ENCODE results near the gene CACNB3. TPM values are rescaled to one million over a fixed set of nuclear protein-coding genes. Genes with fewer than 3 reads are reported as not detected.
"Not testable (repeated sequence)": the region's sequence is repeated elsewhere in the genome, so short reads cannot be mapped to it uniquely, and the experiment has no call there.

The CACNB3 gene
- polyA plus RNA-seq, 3 donors: 0.84 to 6.3 (median 1.5) TPM

DNA sequence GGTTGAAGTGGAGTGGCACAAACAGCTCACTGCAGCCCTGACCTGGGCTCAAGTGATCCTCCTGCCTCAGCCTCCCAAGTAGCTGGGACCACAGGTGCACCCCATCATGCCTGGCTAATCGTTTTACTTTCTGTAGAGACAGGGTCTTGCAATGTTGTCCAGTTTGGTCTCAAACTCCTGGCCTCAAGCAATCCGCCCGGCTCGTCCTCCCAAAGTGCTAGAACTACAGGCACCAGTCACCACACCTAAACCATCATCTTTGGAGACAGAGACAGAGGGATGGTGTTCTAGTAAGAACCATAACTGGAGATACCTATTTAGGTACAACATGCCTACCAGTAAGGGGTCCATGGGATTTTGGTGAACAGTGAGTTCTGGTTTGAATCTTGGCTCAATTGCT lies 36.2 kb downstream of the CACNB3 start:
- H3K4me3 ChIP-seq (replicated peaks in 1 of 3; ENCODE audit: low read depth in 2 of 3, low read length in 3 of 3): no peak overlapping the region
- H3K4me2 ChIP-seq (replicated peaks; ENCODE audit: extremely low read depth, low read length, poor library complexity, severe bottlenecking): no peak overlapping the region
- peaks cover 26% of the 10 kb centered on the region for H3K79me2 ChIP-seq (ENCODE audit: insufficient read depth, low read length)
- intact Hi-C loops (cut with micrococcal nuclease): loop anchor here (2.0 to 10.0 kb wide), 3 partner anchors 36 to 130 kb away; partner anchors contain the start of genes WNT1 (in 1 of the 2) and WNT10B (in 1 of the 2)
- no peaks in the 10 kb centered on the region for H3K9me3 ChIP-seq (replicated peaks in 1 of 2; ENCODE audit: control insufficient read depth in 1 of 2, insufficient read depth in 1 of 2, low read length in 2 of 2)
- no peaks in the 10 kb centered on the region for H3K36me3 Mint-ChIP-seq
- H3K4me1 ChIP-seq (ENCODE audit: control insufficient read depth in 1 of 2, insufficient read depth in 2 of 2, low read length in 2 of 2): peaks cover 17 to 27% of the 10 kb centered on the region in 2 donors
- peaks cover 3 to 6% (median 4%) of the 10 kb centered on the region in 3 donors for H3K27me3 Mint-ChIP-seq (ENCODE audit: low read depth in 3 of 3)
- H3K36me3 ChIP-seq (replicated peaks in 1 of 2; ENCODE audit: control insufficient read depth in 1 of 2, insufficient read depth in 2 of 2, low read length in 2 of 2): peaks cover 0 to 1% of the 10 kb centered on the region in 2 donors
- peaks cover 8% of the 10 kb centered on the region for H4K20me1 ChIP-seq (ENCODE audit: insufficient read depth, low read length)
- TF ChIP-seq, protein P1, sequence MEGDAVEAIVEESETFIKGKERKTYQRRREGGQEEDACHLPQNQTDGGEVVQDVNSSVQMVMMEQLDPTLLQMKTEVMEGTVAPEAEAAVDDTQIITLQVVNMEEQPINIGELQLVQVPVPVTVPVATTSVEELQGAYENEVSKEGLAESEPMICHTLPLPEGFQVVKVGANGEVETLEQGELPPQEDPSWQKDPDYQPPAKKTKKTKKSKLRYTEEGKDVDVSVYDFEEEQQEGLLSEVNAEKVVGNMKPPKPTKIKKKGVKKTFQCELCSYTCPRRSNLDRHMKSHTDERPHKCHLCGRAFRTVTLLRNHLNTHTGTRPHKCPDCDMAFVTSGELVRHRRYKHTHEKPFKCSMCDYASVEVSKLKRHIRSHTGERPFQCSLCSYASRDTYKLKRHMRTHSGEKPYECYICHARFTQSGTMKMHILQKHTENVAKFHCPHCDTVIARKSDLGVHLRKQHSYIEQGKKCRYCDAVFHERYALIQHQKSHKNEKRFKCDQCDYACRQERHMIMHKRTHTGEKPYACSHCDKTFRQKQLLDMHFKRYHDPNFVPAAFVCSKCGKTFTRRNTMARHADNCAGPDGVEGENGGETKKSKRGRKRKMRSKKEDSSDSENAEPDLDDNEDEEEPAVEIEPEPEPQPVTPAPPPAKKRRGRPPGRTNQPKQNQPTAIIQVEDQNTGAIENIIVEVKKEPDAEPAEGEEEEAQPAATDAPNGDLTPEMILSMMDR (IDR thresholded peaks at IDR 0.05): no peak
- H3K27ac Mint-ChIP-seq: no peak overlapping the region
- DNase-seq: no peak
- H3K9me3 Mint-ChIP-seq: no peaks in the 10 kb centered on the region
- no peaks in the 10 kb centered on the region for H3K27me3 ChIP-seq (ENCODE audit: control insufficient read depth in 2 of 2, insufficient read depth in 2 of 2, low read length in 2 of 2)
- peaks cover 23% of the 10 kb centered on the region for H3K4me1 Mint-ChIP-seq
- H3K27ac ChIP-seq (ENCODE audit: low read depth in 1 of 2, low read length in 2 of 2): no peak overlapping the region
- H3K4me3 Mint-ChIP-seq: peak overlapping the region in 1 of 2 donors; percentile 35
- H2AFZ ChIP-seq (ENCODE audit: insufficient read depth, low read depth, low read length, poor library complexity, severe bottlenecking): no peak overlapping the region
- H3K9ac ChIP-seq (ENCODE audit: insufficient read depth, low read length, poor library complexity, severe bottlenecking): no peak overlapping the region
- WGBS (ENCODE audit: insufficient coverage): no CpG with 5 or more reads among the region's 4 CpGs

DNA sequence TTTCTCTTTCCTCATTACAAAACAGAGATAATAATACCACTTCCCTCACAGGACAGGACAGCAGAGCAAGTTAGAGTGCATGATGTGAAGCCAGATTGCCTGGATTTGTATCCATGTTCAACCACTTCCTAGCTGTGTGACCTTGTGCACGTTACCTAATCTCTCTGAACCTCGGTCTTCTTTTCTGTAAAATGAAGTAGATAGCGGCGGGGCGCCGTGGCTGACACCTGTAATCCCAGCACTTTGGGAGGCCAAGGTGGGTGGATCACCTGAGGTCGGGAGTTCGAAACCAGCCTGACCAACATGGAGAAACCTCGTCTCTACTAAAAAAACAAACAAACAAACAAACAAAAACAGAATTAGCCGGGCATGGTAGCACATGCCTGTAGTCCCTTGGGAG lies 36.6 kb downstream of the CACNB3 start:
- H3K9ac ChIP-seq (ENCODE audit: insufficient read depth, low read length, poor library complexity, severe bottlenecking); H4K20me1 ChIP-seq (ENCODE audit: insufficient read depth, low read length); H3K27me3 Mint-ChIP-seq (ENCODE audit: low read depth in 3 of 3); H3K4me2 ChIP-seq (replicated peaks; ENCODE audit: extremely low read depth, low read length, poor library complexity, severe bottlenecking); H2AFZ ChIP-seq (ENCODE audit: insufficient read depth, low read depth, low read length, poor library complexity, severe bottlenecking); H3K4me3 ChIP-seq (replicated peaks in 1 of 3; ENCODE audit: low read depth in 2 of 3, low read length in 3 of 3); H3K9me3 Mint-ChIP-seq; H3K36me3 ChIP-seq (replicated peaks in 1 of 2; ENCODE audit: control insufficient read depth in 1 of 2, insufficient read depth in 2 of 2, low read length in 2 of 2); H3K27me3 ChIP-seq (ENCODE audit: control insufficient read depth in 2 of 2, insufficient read depth in 2 of 2, low read length in 2 of 2); DNase-seq; H3K4me3 Mint-ChIP-seq; H3K9me3 ChIP-seq (replicated peaks in 1 of 2; ENCODE audit: control insufficient read depth in 1 of 2, insufficient read depth in 1 of 2, low read length in 2 of 2); H3K27ac Mint-ChIP-seq; H3K36me3 Mint-ChIP-seq; H3K27ac ChIP-seq (ENCODE audit: low read depth in 1 of 2, low read length in 2 of 2): not testable (repeated sequence)
- intact Hi-C loops (cut with micrococcal nuclease): loop anchor here (2.0 to 10.0 kb wide), 3 partner anchors 36 to 130 kb away; partner anchors contain the start of genes WNT1 (in 1 of the 2) and WNT10B (in 1 of the 2)
- WGBS (ENCODE audit: insufficient coverage): 97% methylated on average over 4 of the region's 10 CpGs
- H3K4me1 Mint-ChIP-seq: peaks cover 21% of the 10 kb centered on the region
- H3K4me1 ChIP-seq (ENCODE audit: control insufficient read depth in 1 of 2, insufficient read depth in 2 of 2, low read length in 2 of 2): peaks cover 17 to 27% of the 10 kb centered on the region in 2 donors
- peaks cover 21% of the 10 kb centered on the region for H3K79me2 ChIP-seq (ENCODE audit: insufficient read depth, low read length)

All from CD14-positive monocyte (primary cell).